ENCODE results near the gene COL7A1. TPM values are rescaled to one million over a fixed set of nuclear protein-coding genes. Genes with fewer than 3 reads are reported as not detected.

Gene COL7A1
- total RNA-seq, 1 experiment from 2014 or later: 16.4 TPM

- DNase-seq (ENCODE audit: low spot score): no peak
- intact Hi-C loops (cut with micrococcal nuclease; ENCODE audit: unreplicated experiment): no loop called here
- Histone ChIP-seq H3K36me3 (ENCODE audit: insufficient read depth, low read length, poor library complexity, severe bottlenecking) (no peaks in the 10 kb centered on the region), H3K27me3 (replicated peaks; ENCODE audit: insufficient read depth, low read depth, low read length, poor library complexity) (no peaks in the 10 kb centered on the region), H3K27ac (ENCODE audit: low read depth, low read length, poor library complexity, severe bottlenecking) (no peak overlapping the region), H3K4me3 (ENCODE audit: low read depth, low read length, poor library complexity, severe bottlenecking) (no peak overlapping the region), H3K9me3 (ENCODE audit: low read depth, low read length, poor library complexity, severe bottlenecking) (no peaks in the 10 kb centered on the region), H3K4me1 (ENCODE audit: insufficient read depth, low read length, poor library complexity, severe bottlenecking) (no peaks in the 10 kb centered on the region)
- no TSS peak for BruUV-seq (replicated peaks)
- ChIA-PET POLR2A (ENCODE audit: low non-redundant PET) (no interaction called here), CTCF (no interaction called here)
- no peak for TF ChIP-seq EZH2 (IDR thresholded peaks at IDR 0.05; ENCODE audit: borderline replicate concordance, low read depth, low read length, poor library complexity, severe bottlenecking)
- no peak for TF ChIP-seq CTCF (conservative IDR thresholded peaks at IDR 0.05; ENCODE audit: low read depth, low read length)
These were observed 10.3 kb downstream of the COL7A1 start for GRCh38 chr3:48584836-48585235.

GRCh38 chr3:48581621-48582481, 13.3 kb downstream of the COL7A1 start:
- POLR2A ChIA-PET (ENCODE audit: low non-redundant PET): no interaction called here
- Histone ChIP-seq H3K9me3 (ENCODE audit: low read depth, low read length, poor library complexity, severe bottlenecking) (no peaks in the 10 kb centered on the region), H3K27me3 (replicated peaks; ENCODE audit: insufficient read depth, low read depth, low read length, poor library complexity) (no peaks in the 10 kb centered on the region), H3K27ac (ENCODE audit: low read depth, low read length, poor library complexity, severe bottlenecking) (no peak overlapping the region), H3K36me3 (ENCODE audit: insufficient read depth, low read length, poor library complexity, severe bottlenecking) (no peaks in the 10 kb centered on the region), H3K4me3 (ENCODE audit: low read depth, low read length, poor library complexity, severe bottlenecking) (no peak overlapping the region), H3K4me1 (ENCODE audit: insufficient read depth, low read length, poor library complexity, severe bottlenecking) (no peaks in the 10 kb centered on the region)
- no TSS peak for BruUV-seq (replicated peaks)
- no peak for DNase-seq (ENCODE audit: low spot score)
- CTCF ChIA-PET: no interaction called here
- intact Hi-C loops (cut with micrococcal nuclease; ENCODE audit: unreplicated experiment): no loop called here
- TF ChIP-seq CTCF (conservative IDR thresholded peaks at IDR 0.05; ENCODE audit: low read depth, low read length) (no peak), EZH2 (IDR thresholded peaks at IDR 0.05; ENCODE audit: borderline replicate concordance, low read depth, low read length, poor library complexity, severe bottlenecking) (no peak)

- POLR2A ChIA-PET (ENCODE audit: low non-redundant PET): no interaction called here
- TF ChIP-seq CTCF (conservative IDR thresholded peaks at IDR 0.05; ENCODE audit: low read depth, low read length): no peak
- TF ChIP-seq EZH2 (IDR thresholded peaks at IDR 0.05; ENCODE audit: borderline replicate concordance, low read depth, low read length, poor library complexity, severe bottlenecking): no peak
These were observed 18.5 kb downstream of the COL7A1 start for GRCh38 chr3:48576647-48577046.

More at GRCh38 chr3:48576647-48577046, 18.5 kb downstream of the COL7A1 start:
- DNase-seq (ENCODE audit: low spot score): no peak
- no peak overlapping the region for H3K4me3 ChIP-seq (ENCODE audit: low read depth, low read length, poor library complexity, severe bottlenecking)
- intact Hi-C loops (cut with micrococcal nuclease; ENCODE audit: unreplicated experiment): no loop called here
- H3K36me3 ChIP-seq (ENCODE audit: insufficient read depth, low read length, poor library complexity, severe bottlenecking): no peaks in the 10 kb centered on the region
- CTCF ChIA-PET: no interaction called here
- H3K27me3 ChIP-seq (replicated peaks; ENCODE audit: insufficient read depth, low read depth, low read length, poor library complexity): no peaks in the 10 kb centered on the region
- H3K9me3 ChIP-seq (ENCODE audit: low read depth, low read length, poor library complexity, severe bottlenecking): no peaks in the 10 kb centered on the region
- no peaks in the 10 kb centered on the region for H3K4me1 ChIP-seq (ENCODE audit: insufficient read depth, low read length, poor library complexity, severe bottlenecking)
- H3K27ac ChIP-seq (ENCODE audit: low read depth, low read length, poor library complexity, severe bottlenecking): no peak overlapping the region
- no TSS peak for BruUV-seq (replicated peaks)

Data from A673 (cell line).